ENCODE results near the gene SEPHS1.

Gene SEPHS1

GRCh38 chr10:13319166-13319565, 28.9 kb downstream of the SEPHS1 start:
- Mint-ChIP-seq H3K27ac (peak overlapping the region; percentile 32), H3K36me3 (peaks cover 60% of the 10 kb centered on the region), H3K9me3 (no peaks in the 10 kb centered on the region), H3K4me1 (no peaks in the 10 kb centered on the region), H3K4me3 (no peak overlapping the region)
- ATAC-seq (no peak), DNase-seq (ENCODE audit: low spot score in 2 of 2) (no peak)

GRCh38 chr10:13317474-13317873, 30.6 kb downstream of the SEPHS1 start:
- DNase-seq (ENCODE audit: low spot score in 2 of 2) (no peak), ATAC-seq (no peak)
- H3K36me3 Mint-ChIP-seq = peaks cover 43% of the 10 kb centered on the region
- no peak overlapping the region for H3K4me3 Mint-ChIP-seq
- no peak overlapping the region for H3K27ac Mint-ChIP-seq
- no peaks in the 10 kb centered on the region for H3K9me3 Mint-ChIP-seq
- no peaks in the 10 kb centered on the region for H3K4me1 Mint-ChIP-seq

- no peak for DNase-seq (ENCODE audit: low spot score in 2 of 2)
- no peaks in the 10 kb centered on the region for H3K9me3 Mint-ChIP-seq
- ATAC-seq = no peak
These were observed 31.3 kb downstream of the SEPHS1 start for GRCh38 chr10:13316635-13317311.

GRCh38 chr10:13315361-13315760, 32.7 kb downstream of the SEPHS1 start:
- H3K4me3 Mint-ChIP-seq = no peak overlapping the region
- H3K9me3 Mint-ChIP-seq = no peaks in the 10 kb centered on the region
- H3K4me1 Mint-ChIP-seq = no peaks in the 10 kb centered on the region
- peaks cover 22% of the 10 kb centered on the region for H3K36me3 Mint-ChIP-seq
- DNase-seq (ENCODE audit: low spot score in 2 of 2) = no peak
- no peak for ATAC-seq
- no peak overlapping the region for H3K27ac Mint-ChIP-seq

More at GRCh38 chr10:13316635-13317311, 31.3 kb downstream of the SEPHS1 start:
- Mint-ChIP-seq H3K4me1 (no peaks in the 10 kb centered on the region), H3K4me3 (no peak overlapping the region), H3K27ac (no peak overlapping the region), H3K36me3 (peaks cover 36% of the 10 kb centered on the region)

- H3K4me3 Mint-ChIP-seq = no peak overlapping the region
- no peaks in the 10 kb centered on the region for H3K9me3 Mint-ChIP-seq
- no peaks in the 10 kb centered on the region for H3K4me1 Mint-ChIP-seq
- ATAC-seq = no peak
- no peaks in the 10 kb centered on the region for H3K36me3 Mint-ChIP-seq
- DNase-seq (ENCODE audit: low spot score in 2 of 2) = no peak
- no peak overlapping the region for H3K27ac Mint-ChIP-seq
These were observed 36.9 kb downstream of the SEPHS1 start for GRCh38 chr10:13311177-13311575.

- no peak overlapping the region for H3K27ac Mint-ChIP-seq
These were observed 37.4 kb downstream of the SEPHS1 start for GRCh38 chr10:13310518-13311176.

GRCh38 chr10:13309792-13310191, 38.3 kb downstream of the SEPHS1 start:
- H3K4me1 Mint-ChIP-seq = no peaks in the 10 kb centered on the region

More at GRCh38 chr10:13310518-13311176, 37.4 kb downstream of the SEPHS1 start:
- no peaks in the 10 kb centered on the region for H3K36me3 Mint-ChIP-seq
- H3K4me3 Mint-ChIP-seq = no peak overlapping the region
- ATAC-seq (no peak), DNase-seq (ENCODE audit: low spot score in 2 of 2) (no peak)
- H3K9me3 Mint-ChIP-seq = no peaks in the 10 kb centered on the region
- no peaks in the 10 kb centered on the region for H3K4me1 Mint-ChIP-seq

GRCh38 chr10:13308096-13308495, 40.0 kb downstream of the SEPHS1 start:
- ATAC-seq (no peak), DNase-seq (ENCODE audit: low spot score in 2 of 2) (no peak)
- H3K9me3 Mint-ChIP-seq = no peaks in the 10 kb centered on the region
- H3K36me3 Mint-ChIP-seq = no peaks in the 10 kb centered on the region
- H3K4me1 Mint-ChIP-seq = no peaks in the 10 kb centered on the region
- no peak overlapping the region for H3K4me3 Mint-ChIP-seq
- no peak overlapping the region for H3K27ac Mint-ChIP-seq

More at GRCh38 chr10:13309792-13310191, 38.3 kb downstream of the SEPHS1 start:
- Mint-ChIP-seq H3K36me3 (no peaks in the 10 kb centered on the region), H3K27ac (no peak overlapping the region), H3K9me3 (no peaks in the 10 kb centered on the region), H3K4me3 (no peak overlapping the region)
- DNase-seq (ENCODE audit: low spot score in 2 of 2) = no peak
- no peak for ATAC-seq

- no peaks in the 10 kb centered on the region for H3K9me3 Mint-ChIP-seq
- peaks cover 16% of the 10 kb centered on the region for H3K36me3 Mint-ChIP-seq
- H3K4me1 Mint-ChIP-seq = peaks cover 14% of the 10 kb centered on the region
- DNase-seq (ENCODE audit: low spot score in 2 of 2) (no peak), ATAC-seq (no peak)
- H3K4me3 Mint-ChIP-seq = no peak overlapping the region
- no peak overlapping the region for H3K27ac Mint-ChIP-seq
These were observed 42.0 kb downstream of the SEPHS1 start for GRCh38 chr10:13306103-13306502.

- H3K9me3 Mint-ChIP-seq = no peaks in the 10 kb centered on the region
These were observed 45.1 kb downstream of the SEPHS1 start for GRCh38 chr10:13302821-13303555.

GRCh38 chr10:13299437-13300287, 48.4 kb downstream of the SEPHS1 start, which contains the start of gene PHYH:
Gene PHYH, minus strand, starts transcription at chr10:13300064. Its CDS starts 22 bp downstream, at chr10:13300042.
- Mint-ChIP-seq H3K27ac (peak within 1 kb of the TSS; percentile 83), H3K4me1 (peaks cover 30% of the 10 kb centered on the region), H3K36me3 (peaks cover 24% of the 10 kb centered on the region), H3K4me3 (peak within 1 kb of the TSS; percentile 88), H3K9me3 (no peaks in the 10 kb centered on the region)
- peak; percentile 71 to 88 for DNase-seq (ENCODE audit: low spot score in 2 of 2)
- ATAC-seq = peak; percentile 81

More at GRCh38 chr10:13302821-13303555, 45.1 kb downstream of the SEPHS1 start:
- DNase-seq (ENCODE audit: low spot score in 2 of 2) = no peak
- peaks cover 24% of the 10 kb centered on the region for H3K36me3 Mint-ChIP-seq
- ATAC-seq = no peak
- H3K4me1 Mint-ChIP-seq = peaks cover 30% of the 10 kb centered on the region
- peak overlapping the region; percentile 99 for H3K27ac Mint-ChIP-seq
- peak overlapping the region; percentile 88 for H3K4me3 Mint-ChIP-seq

- Mint-ChIP-seq H3K27ac (peak overlapping the region; percentile 67), H3K9me3 (no peaks in the 10 kb centered on the region), H3K36me3 (peaks cover 24% of the 10 kb centered on the region), H3K4me1 (peaks cover 30% of the 10 kb centered on the region), H3K4me3 (peak overlapping the region; percentile 88)
- ATAC-seq = no peak
- DNase-seq (ENCODE audit: low spot score in 2 of 2) = no peak
These were observed 49.2 kb downstream of the SEPHS1 start for GRCh38 chr10:13298748-13299436.

GRCh38 chr10:13296476-13296875, 51.6 kb downstream of the SEPHS1 start:
- H3K4me3 Mint-ChIP-seq = no peak overlapping the region
- H3K4me1 Mint-ChIP-seq = peaks cover 19% of the 10 kb centered on the region
- no peak overlapping the region for H3K27ac Mint-ChIP-seq
- H3K36me3 Mint-ChIP-seq = peaks cover 28% of the 10 kb centered on the region
- H3K9me3 Mint-ChIP-seq = no peaks in the 10 kb centered on the region
- ATAC-seq (no peak), DNase-seq (ENCODE audit: low spot score in 2 of 2) (no peak)

- H3K4me3 Mint-ChIP-seq = no peak overlapping the region
- no peak for DNase-seq (ENCODE audit: low spot score in 2 of 2)
- no peak for ATAC-seq
- peaks cover 18% of the 10 kb centered on the region for H3K36me3 Mint-ChIP-seq
- H3K9me3 Mint-ChIP-seq = no peaks in the 10 kb centered on the region
- no peak overlapping the region for H3K27ac Mint-ChIP-seq
- H3K4me1 Mint-ChIP-seq = peaks cover 9% of the 10 kb centered on the region
These were observed 53.3 kb downstream of the SEPHS1 start for GRCh38 chr10:13294784-13295183.
